Pancreas (tissue), 10 donors: Measurements from ENCODE around the gene ADCY4. TPM values are rescaled to one million over a fixed set of nuclear protein-coding genes. Genes with fewer than 3 reads are reported as not detected.

Source experiments
- ATAC-seq, 4 donors: fragments of 200-7000 bp; cut with Tn5 transposase; one replicate each; pipeline versions ENCODE4 v1.8.0 to v1.9.1; 2020; ENCODE audit warnings: mild to moderate bottlenecking in 4 of 4, moderate library complexity in 4 of 4
- DNase-seq, 6 donors: peaks; one replicate each; pipeline ENCODE4 v3.0.0-alpha.2; 2020
- FAIRE-seq: peaks from 2 replicates; lab custom pipeline; 2012; peaks lifted over from hg19 to GRCh38; lab: Jason Lieb, UNC
- H3K27ac ChIP-seq, 4 donors: fragments of 200-600 bp; sonication (generic); 1 replicate in 3 of 4; 2 replicates in 1 of 4; pipeline versions ENCODE4 v1.5.0 to v1.8.0; 2020
- H3K27me3 ChIP-seq, 4 donors: fragments of 200-600 bp; one replicate each; pipeline ENCODE4 v1.8.0; 2021
- H3K36me3 ChIP-seq, 3 donors: fragments of 200-600 bp; sonication (generic) in 1 of 3; one replicate each; pipeline versions ENCODE4 v1.5.0 to v1.8.0; 2020 to 2021
- H3K4me1 ChIP-seq, 3 donors: fragments of 200-600 bp; one replicate each; pipeline ENCODE4 v1.8.0; 2021
- H3K4me3 ChIP-seq, 4 donors: fragments of 200-600 bp; sonication (generic) in 2 of 4; one replicate each; pipeline versions ENCODE4 v1.5.0 to v1.8.0; 2020 to 2021
- H3K9me3 ChIP-seq, 4 donors: fragments of 200-600 bp; one replicate each; pipeline ENCODE4 v1.8.0; 2021
- WGBS, 2 donors: extraction: QIAGEN DNeasy Blood & Tissue Kit; methylation state at CpG; one replicate each; pipeline ENCODE4 v1.1.7; 2013; 5-methylcytosine and 5-hydroxymethylcytosine counted together
- intact Hi-C, 3 donors: fragments of 100-400 bp; cut with DNase I; formaldehyde crosslinking; loops; one replicate each; pipeline versions ENCODE4 v1.11.1 to v1.14.2; 2022
- polyA plus RNA-seq, 2 donors: library from polyadenylated mRNA; stranded (reverse); fragments of 200-250 nt; gene quantifications; one replicate each; pipeline ENCODE4 v1.2.3, GENCODE V29; 2013
- total RNA-seq, 6 donors: library from RNA; stranded (reverse); fragmentation: NEBNext Ultra II Directional in 4 of 6; extraction: Animal tissue kit (Norgen Biotek cat#: 25700) in 4 of 6; gene quantifications; one replicate each; pipeline versions ENCODE4 v1.2.1 to v1.2.4, GENCODE V29; 2021 to 2023
- TF ChIP-seq, protein P1 (sequence below), 4 donors: fragments of 200-600 bp; sonication (generic) in 3 of 4; IDR thresholded peaks; one replicate each; pipeline versions ENCODE4 v1.5.0 to v1.8.0; 2021; ENCODE audit warnings: antibody characterized with exemption in 4 of 4
- donor health status: healthy with polysubstance abuse.
- donor health status: DM: no; HTN: no; CAD: no; lungs with moderate emphysema.
- donor health status: DM: no; HTN: no; CAD: no.
- donor health status: control.
- donor health status: control.
- donor health status: Bipolar disorder and iron deficiency.
- donor health status: DM: yes; HTN: yes; CAD: no.
- donor health status: DM: no; HTN: no; CAD: no.
- donor health status: DM: no; HTN: no; CAD: no.
- donor health status: DM: yes; HTN: yes; CAD: no.

Gene ADCY4
- total and polyA plus RNA-seq, 8 donors: 3.2 to 59.3 (median 5.3) TPM

DNA sequence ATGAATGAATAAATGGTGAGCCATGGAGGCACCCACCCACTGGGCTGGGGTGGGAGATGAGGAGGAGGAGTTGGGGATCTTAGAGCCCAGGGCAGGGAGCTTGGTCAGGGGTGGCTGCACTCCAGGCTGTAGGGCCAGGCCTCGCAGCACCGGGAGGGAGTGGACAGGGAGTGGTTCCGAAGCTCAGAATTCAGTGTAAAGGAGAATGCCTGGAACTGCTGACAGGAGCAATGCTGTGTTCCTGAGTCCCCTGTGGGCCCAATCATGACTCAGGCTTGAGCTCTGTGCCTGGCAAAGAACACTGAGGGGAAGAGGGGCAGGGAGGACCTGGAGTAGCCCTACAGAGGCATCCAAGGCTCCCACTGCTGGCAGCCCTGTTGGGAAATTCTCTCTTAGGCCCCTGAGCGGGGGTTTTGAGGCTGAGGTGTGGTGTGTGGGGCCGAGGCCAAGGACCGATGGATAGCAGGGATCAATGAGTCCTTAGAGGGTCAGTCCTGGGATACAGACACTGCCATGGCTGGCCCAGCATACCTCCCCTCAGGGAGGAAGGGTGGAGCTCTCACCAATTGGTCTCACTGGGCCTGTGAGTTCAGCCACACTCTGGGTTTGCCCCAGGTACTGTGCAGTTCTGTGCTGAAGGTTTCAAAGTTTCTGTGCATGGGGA is 53.9 kb downstream of the ADCY4 start:
- TF ChIP-seq, protein P1, sequence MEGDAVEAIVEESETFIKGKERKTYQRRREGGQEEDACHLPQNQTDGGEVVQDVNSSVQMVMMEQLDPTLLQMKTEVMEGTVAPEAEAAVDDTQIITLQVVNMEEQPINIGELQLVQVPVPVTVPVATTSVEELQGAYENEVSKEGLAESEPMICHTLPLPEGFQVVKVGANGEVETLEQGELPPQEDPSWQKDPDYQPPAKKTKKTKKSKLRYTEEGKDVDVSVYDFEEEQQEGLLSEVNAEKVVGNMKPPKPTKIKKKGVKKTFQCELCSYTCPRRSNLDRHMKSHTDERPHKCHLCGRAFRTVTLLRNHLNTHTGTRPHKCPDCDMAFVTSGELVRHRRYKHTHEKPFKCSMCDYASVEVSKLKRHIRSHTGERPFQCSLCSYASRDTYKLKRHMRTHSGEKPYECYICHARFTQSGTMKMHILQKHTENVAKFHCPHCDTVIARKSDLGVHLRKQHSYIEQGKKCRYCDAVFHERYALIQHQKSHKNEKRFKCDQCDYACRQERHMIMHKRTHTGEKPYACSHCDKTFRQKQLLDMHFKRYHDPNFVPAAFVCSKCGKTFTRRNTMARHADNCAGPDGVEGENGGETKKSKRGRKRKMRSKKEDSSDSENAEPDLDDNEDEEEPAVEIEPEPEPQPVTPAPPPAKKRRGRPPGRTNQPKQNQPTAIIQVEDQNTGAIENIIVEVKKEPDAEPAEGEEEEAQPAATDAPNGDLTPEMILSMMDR (IDR thresholded peaks at IDR 0.05): no peak
- FAIRE-seq: no peak
- Histone ChIP-seq H3K4me3 (no peak overlapping the region), H3K27me3 (no peaks in the 10 kb centered on the region), H3K9me3 (no peaks in the 10 kb centered on the region), H3K36me3 (no peaks in the 10 kb centered on the region), H3K27ac (no peak overlapping the region), H3K4me1 (no peaks in the 10 kb centered on the region)
- DNase-seq: peak in 1 of 6 donors; percentile 25
- peak in 1 of 4 donors; percentile 15 for ATAC-seq
- intact Hi-C loops: loop anchor here in 1 of 3 donors (5.0 kb wide), 1 partner anchor 34 kb away; no protein-coding TSS in a partner anchor
- WGBS, 2 donors: 88 to 92% methylated on average over 6 of the region's 6 CpGs

DNA sequence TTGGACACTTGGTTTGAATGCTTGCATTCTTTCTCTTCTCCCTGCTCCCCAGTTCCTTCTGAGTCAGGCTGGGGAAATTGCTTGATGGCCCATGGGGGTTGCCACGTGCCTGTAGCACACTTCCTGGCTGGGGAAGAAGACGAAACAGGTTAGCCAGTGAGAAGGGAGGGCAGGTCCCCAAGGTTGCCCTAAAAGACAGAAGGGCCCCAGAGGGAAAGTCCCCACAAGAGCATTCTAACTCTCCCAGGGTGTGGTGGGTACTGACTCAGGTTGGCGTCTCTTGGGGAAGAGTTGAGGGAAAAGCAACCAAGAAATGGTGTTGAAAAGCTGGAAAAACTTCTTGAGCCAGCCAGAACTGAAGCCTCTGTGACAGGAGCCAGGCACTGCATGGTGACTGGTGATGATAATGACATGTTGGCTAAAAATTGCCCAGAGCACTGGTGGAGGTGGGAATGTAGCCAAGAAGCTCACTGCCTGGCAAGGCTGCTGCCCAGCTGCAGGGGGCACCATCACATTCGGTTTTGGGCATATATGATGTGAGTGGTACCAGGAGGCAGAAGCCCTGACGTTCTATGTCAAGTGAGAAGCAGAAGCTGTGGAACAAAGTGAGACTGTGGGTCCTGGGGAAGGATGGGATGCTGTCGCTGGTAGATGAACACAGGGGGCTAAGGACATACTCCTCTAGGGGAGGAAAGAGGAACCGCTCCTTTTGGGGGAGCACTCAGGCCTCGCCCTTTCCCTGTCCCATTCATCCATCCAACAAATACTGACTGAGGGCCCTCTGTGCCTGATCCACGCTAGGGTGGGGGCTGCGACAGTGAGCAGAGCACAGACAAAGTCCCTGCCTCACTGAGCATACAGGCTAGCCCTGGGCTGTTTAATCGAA is 55.3 kb downstream of the ADCY4 start:
- peak; percentile 56 to 70 (median 66) for ATAC-seq
- intact Hi-C loops: loop anchor here in 1 of 3 donors (5.0 kb wide), 1 partner anchor 32 kb away; no protein-coding TSS in a partner anchor
- DNase-seq: peak in 2 of 6 donors; percentile 60 to 68
- Histone ChIP-seq H3K9me3 (no peaks in the 10 kb centered on the region), H3K27ac (no peak overlapping the region), H3K36me3 (no peaks in the 10 kb centered on the region), H3K27me3 (no peaks in the 10 kb centered on the region), H3K4me1 (peaks cover 0 to 3% (median 0%) of the 10 kb centered on the region in 3 donors), H3K4me3 (no peak overlapping the region)
- TF ChIP-seq, protein P1 (IDR thresholded peaks at IDR 0.05): no peak
- FAIRE-seq: no peak
- WGBS, 2 donors: 56 to 60% methylated on average over 11 of the region's 11 CpGs

DNA sequence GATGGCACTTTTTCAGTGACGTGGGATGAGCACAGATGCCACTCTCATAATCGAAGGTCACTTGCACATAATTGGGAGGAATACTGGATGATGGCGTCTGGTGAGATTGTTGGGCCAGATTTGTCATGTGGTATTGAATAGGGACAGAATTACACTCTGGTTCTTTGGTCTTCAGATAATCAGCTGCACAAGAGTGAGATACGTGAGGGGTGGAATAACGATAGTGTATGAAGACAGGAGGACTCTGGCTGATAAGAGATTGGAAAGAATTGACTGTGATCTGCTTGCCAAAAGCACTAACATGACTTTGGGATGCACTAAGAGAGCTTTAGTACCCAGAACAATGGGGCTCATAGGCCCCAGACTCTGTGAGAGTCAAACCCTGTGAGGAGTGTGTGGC is 56.4 kb downstream of the ADCY4 start:
- WGBS, 2 donors: 78 to 90% methylated on average over 5 of the region's 5 CpGs
- Histone ChIP-seq H3K27me3 (no peaks in the 10 kb centered on the region), H3K36me3 (no peaks in the 10 kb centered on the region), H3K4me1 (peaks cover 5 to 8% (median 6%) of the 10 kb centered on the region in 3 donors), H3K4me3 (no peak overlapping the region), H3K27ac (no peak overlapping the region), H3K9me3 (no peaks in the 10 kb centered on the region)
- TF ChIP-seq, protein P1 (IDR thresholded peaks at IDR 0.05): no peak
- FAIRE-seq: no peak
- intact Hi-C loops: no loop called here
- DNase-seq: no peak
- ATAC-seq: no peak

DNA sequence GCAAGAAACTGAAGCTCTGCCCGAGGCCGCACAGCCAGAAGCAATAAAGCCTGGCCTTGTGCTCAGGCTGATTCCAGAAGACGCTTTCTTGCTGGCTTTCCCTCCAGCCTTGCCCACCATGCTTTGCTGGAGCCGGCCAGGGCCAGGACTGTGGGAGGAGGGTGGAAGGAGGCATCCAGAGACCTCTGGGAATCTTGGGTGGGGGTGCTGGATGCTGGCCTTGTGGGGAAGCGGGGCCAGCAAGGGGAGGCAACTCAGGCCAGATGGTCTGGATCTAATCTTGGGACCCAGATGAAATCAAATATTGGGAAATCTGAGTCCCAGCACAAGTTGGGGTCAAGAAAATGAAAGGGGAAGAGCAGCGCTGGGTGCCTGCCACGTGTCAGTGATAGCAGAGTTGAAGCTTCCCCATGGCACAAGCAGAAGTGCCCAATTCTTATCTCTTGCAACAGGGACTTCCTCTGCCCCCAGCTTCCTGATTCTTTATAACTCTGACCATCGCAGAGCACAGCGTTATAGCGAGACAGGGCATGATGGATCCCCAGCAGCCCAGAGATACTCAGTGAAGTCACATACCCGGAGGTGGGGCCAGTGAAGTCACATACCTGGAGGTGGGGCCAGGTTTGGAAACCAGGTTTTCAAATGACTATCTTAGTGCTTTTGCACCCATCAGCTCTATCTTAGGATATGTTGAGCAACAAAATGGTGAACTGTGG is 57.1 kb downstream of the ADCY4 start:
- TF ChIP-seq, protein P1 (IDR thresholded peaks at IDR 0.05): no peak
- H3K27me3 ChIP-seq: no peaks in the 10 kb centered on the region
- WGBS, 2 donors: 90 to 92% methylated on average over 11 of the region's 11 CpGs
- ATAC-seq (no peak), FAIRE-seq (no peak), DNase-seq (peak in 1 of 6 donors; percentile 20)
- peak overlapping the region in 1 of 4 donors; percentile 43 for H3K27ac ChIP-seq
- intact Hi-C loops: no loop called here
- H3K36me3 ChIP-seq: no peaks in the 10 kb centered on the region
- H3K9me3 ChIP-seq: no peaks in the 10 kb centered on the region
- H3K4me1 ChIP-seq: peaks cover 11 to 14% (median 11%) of the 10 kb centered on the region in 3 donors
- H3K4me3 ChIP-seq: no peak overlapping the region
